Measurements from ENCODE around the gene UROC1. TPM values are rescaled to one million over a fixed set of nuclear protein-coding genes. Genes with fewer than 3 reads are reported as not detected.
A peak's percentile ranks its signal among the peaks of the same experiment; 100 is the strongest.

UROC1 gene
- total and polyA plus RNA-seq, 2 of the 13 experiments (the other 11 are each of a cell fraction or from before 2014, with no cell fraction given), result 0.71 to 1.3 TPM

DNA sequence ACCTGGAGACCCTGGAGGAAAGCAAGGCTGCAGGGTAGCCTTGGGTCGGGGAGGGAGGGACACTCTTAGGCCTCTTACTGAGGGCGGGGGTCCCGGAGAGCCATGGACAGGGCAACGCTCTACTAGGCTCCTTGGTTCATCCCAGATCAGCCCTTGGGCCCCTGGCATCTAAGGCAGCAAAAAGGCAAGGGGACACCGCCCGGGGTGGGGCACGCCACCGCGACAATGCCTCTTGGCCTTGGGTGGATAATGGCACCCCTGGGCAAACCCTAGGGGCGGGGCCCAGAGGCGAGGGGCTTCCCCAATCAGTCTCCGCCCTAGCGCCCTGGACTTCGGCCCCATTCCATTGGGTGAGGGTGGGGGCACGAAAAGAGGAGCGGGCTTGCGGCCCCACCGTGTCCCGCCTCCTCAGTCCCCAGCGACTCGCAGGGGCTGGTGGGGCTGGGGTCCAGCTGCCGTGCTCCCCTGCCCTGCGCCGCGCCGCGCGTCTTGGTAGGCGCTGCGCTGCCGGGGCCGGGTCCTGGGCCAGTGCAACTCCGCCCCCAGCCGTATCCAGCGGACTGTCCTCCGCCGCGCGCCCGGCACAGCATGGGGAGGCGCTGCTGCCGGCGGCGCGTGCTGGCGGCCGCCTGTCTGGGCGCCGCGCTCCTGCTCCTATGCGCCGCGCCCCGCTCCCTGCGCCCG, 6.3 kb upstream of the UROC1 start, which contains the start of gene CHST13 (continued):
- TF ChIP-seq ATF6 (CRISPR knock-in tag; conservative IDR thresholded peaks at IDR 0.05) (no peak), ZNF878 (CRISPR knock-in tag; IDR thresholded peaks at IDR 0.05) (no peak), HOXA5 (CRISPR knock-in tag; IDR thresholded peaks at IDR 0.05) (peak; percentile 79), NBN (conservative IDR thresholded peaks at IDR 0.05) (no peak), KDM5B (CRISPR knock-in tag; IDR thresholded peaks at IDR 0.05; ENCODE audit: borderline replicate concordance) (peak; percentile 85; the same call in 1 of the 2 replicates), TCF12 (IDR thresholded peaks at IDR 0.05) (no peak), TCF12 (CRISPR knock-in tag; IDR thresholded peaks at IDR 0.05) (no peak), MYC (CRISPR knock-in tag; IDR thresholded peaks at IDR 0.05; ENCODE audit: borderline replicate concordance) (peak; percentile 73), ZNF432 (CRISPR knock-in tag; IDR thresholded peaks at IDR 0.05; ENCODE audit: borderline replicate concordance) (no peak), RFX3 (CRISPR knock-in tag; IDR thresholded peaks at IDR 0.05) (no peak), ZNF101 (CRISPR knock-in tag; IDR thresholded peaks at IDR 0.05; ENCODE audit: borderline replicate concordance, low read depth) (no peak), REPIN1 (CRISPR knock-in tag; IDR thresholded peaks at IDR 0.05; ENCODE audit: borderline replicate concordance, low read depth) (0 out of 2 replicates have a peak, but pooled peaks have one; percentile 17), BHLHE40 (IDR thresholded peaks at IDR 0.05; ENCODE audit: low read length) (peak; percentile 52), IKZF1 (IDR thresholded peaks at IDR 0.05) (no peak), GABPB1 (CRISPR knock-in tag; IDR thresholded peaks at IDR 0.05) (peak; percentile 64), ZNF615 (CRISPR knock-in tag; IDR thresholded peaks at IDR 0.05; ENCODE audit: borderline replicate concordance) (no peak)
- TF ChIP-seq, protein P1, sequence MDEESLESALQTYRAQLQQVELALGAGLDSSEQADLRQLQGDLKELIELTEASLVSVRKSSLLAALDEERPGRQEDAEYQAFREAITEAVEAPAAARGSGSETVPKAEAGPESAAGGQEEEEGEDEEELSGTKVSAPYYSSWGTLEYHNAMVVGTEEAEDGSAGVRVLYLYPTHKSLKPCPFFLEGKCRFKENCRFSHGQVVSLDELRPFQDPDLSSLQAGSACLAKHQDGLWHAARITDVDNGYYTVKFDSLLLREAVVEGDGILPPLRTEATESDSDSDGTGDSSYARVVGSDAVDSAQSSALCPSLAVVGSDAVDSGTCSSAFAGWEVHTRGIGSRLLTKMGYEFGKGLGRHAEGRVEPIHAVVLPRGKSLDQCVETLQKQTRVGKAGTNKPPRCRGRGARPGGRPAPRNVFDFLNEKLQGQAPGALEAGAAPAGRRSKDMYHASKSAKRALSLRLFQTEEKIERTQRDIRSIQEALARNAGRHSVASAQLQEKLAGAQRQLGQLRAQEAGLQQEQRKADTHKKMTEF (CRISPR knock-in tag; IDR thresholded peaks at IDR 0.05), result peak; percentile 63
- TF ChIP-seq, protein P2, sequence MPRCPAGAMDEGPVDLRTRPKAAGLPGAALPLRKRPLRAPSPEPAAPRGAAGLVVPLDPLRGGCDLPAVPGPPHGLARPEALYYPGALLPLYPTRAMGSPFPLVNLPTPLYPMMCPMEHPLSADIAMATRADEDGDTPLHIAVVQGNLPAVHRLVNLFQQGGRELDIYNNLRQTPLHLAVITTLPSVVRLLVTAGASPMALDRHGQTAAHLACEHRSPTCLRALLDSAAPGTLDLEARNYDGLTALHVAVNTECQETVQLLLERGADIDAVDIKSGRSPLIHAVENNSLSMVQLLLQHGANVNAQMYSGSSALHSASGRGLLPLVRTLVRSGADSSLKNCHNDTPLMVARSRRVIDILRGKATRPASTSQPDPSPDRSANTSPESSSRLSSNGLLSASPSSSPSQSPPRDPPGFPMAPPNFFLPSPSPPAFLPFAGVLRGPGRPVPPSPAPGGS (CRISPR knock-in tag; IDR thresholded peaks at IDR 0.05), result peak; percentile 99
- TF ChIP-seq, protein P3, sequence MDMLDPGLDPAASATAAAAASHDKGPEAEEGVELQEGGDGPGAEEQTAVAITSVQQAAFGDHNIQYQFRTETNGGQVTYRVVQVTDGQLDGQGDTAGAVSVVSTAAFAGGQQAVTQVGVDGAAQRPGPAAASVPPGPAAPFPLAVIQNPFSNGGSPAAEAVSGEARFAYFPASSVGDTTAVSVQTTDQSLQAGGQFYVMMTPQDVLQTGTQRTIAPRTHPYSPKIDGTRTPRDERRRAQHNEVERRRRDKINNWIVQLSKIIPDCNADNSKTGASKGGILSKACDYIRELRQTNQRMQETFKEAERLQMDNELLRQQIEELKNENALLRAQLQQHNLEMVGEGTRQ (IDR thresholded peaks at IDR 0.05; ENCODE audit: low read depth, low read length), result no peak
- TF ChIP-seq, protein P3 (CRISPR knock-in tag; IDR thresholded peaks at IDR 0.05; ENCODE audit: borderline replicate concordance), result 0 out of 2 replicates have a peak, but pooled peaks have one; percentile 61
